ENCODE measurements around the gene UNC79.
"Not testable (repeated sequence)": the region's sequence is repeated elsewhere in the genome, so short reads cannot be mapped to it uniquely, and the experiment has no call there.

UNC79 gene

DNA sequence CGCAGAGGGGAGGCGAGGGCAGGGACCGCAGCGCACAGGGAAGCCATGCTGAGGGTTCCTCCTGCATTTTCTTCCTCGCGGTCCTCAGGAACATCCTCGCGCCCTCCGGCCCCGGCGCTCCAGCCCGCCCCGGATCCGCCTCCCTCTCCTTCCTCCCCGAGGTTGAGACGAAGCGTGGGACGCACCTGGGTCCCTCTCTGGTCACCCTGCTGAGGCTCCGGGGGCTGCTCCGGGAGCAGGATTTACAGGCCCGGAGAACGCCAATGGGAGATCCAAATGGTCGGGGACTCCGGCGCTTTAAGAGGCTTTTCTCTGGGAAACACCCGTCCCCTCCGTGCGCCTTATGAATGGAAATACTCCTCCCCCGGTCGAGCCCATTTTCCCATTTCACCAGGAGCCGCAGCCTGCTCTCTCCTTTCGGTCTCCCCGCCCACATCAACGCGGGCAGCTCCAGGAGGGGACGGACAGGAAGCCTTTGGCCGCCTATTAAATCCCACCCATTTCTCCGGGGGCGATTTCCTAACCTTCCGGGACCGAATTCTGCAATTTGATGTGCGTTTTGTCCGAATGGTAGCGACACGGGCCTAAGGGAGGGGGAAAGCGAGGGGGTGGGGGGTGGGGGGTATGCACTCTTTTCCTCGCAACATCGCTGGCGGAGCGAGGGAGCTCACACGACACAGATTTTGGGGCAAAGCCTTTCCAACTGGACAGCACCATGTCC lies at the start of gene UNC79:
TSS of gene UNC79 (plus strand) at position 625 of the 721 bp plus-strand sequence. CDS start at position 716, 91 bp downstream.
- DNase-seq (ENCODE audit: low read depth): no peak

DNA sequence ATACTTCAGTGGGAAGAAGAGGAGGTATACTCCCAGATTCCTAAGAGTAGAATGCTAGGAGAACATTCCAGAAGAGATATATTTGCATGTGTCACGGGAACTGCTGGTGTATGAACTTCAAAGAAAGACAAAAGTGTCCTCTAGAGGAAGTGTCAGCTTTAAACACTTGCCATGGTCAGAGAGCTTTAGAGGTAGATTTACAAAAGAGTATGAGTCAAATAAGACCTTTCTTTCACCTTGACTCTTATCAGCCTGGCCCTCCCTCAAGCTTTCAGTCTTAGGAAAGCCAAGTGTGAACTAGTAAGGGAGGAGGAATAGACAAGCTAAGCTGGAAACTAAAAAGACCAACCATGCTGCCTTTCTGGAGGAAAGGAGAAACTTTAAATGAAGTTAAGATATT lies 49.1 kb upstream of the UNC79 start:
- DNase-seq (ENCODE audit: low read depth): no peak

DNA sequence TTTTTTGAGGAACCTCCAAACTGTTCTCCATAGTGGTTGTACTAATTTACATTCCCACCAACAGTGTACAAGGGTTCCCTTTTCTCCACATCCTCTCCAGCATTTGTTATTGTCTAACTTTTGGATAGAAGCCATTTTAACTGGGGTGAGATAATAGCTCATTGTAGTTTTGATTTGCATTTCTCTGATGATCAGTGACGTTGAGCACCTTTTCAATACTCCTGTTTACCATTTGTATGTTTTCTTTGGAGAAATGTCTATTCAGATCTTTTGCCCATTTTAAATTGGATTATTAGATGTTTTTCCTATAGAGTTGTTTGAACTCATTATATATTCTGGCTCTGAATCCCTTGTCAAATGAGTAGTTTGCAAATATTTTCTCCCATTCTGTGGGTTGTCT lies 46.5 kb upstream of the UNC79 start:
- DNase-seq (ENCODE audit: low read depth): not testable (repeated sequence)

DNA sequence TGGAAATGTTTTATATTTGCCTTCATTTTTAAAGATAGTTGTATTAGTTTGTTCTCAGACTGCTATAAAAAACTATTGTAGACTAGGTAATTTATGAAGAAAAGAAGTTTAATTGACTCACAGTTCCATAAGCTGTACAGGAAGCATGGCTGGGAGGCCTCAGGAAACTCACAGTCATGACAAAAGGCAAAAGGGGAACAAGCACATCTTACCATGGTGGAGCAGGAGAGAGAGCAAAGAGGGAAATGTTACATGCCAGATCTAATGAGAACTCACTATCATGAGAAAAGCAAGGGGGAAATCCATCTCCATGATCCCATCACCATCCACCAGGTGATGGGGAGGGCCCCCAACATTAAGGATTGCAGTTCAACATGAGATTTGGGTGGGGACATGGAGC lies 35.5 kb upstream of the UNC79 start:
- DNase-seq (ENCODE audit: low read depth): no peak

DNA sequence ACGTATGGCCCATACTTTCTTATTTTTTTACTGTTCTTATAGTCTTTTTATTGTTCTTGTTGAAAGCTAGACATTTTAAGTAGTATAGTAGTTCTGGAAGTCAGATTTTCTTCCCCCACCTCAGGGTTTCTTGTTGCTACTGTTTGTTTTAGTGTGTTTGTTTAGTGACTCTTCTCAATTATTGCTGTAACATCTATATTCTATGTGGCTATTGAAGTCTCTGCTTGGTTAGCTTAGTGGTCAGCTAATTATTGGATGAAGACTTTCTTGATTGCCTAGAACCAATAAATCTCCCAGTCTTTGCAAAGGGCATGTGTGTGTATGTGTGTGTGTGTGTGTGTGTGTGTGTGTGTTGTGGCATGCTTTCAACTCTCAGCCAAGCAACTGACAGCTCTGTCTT lies 34.3 kb upstream of the UNC79 start:
- no peak for DNase-seq (ENCODE audit: low read depth)

DNA sequence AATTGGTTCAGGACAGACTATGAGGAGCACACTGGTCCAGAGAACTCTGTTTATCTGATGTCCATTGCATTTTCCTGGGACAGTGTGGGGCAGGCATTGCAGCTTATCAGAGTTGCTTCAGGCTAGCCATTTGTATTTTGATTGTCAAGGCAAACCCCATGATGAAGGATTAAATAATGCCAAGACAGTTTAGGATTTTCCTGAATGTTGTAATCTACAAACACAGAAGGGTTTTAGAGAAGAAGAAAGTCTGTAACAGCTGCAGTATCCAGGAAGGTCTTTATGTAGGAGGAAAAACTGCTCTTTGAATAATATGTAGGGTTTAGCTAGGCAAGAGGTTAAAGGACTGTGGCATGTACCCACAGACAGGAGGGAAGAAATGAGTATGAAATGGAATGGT lies 32.2 kb upstream of the UNC79 start:
- no peak for DNase-seq (ENCODE audit: low read depth)

DNA sequence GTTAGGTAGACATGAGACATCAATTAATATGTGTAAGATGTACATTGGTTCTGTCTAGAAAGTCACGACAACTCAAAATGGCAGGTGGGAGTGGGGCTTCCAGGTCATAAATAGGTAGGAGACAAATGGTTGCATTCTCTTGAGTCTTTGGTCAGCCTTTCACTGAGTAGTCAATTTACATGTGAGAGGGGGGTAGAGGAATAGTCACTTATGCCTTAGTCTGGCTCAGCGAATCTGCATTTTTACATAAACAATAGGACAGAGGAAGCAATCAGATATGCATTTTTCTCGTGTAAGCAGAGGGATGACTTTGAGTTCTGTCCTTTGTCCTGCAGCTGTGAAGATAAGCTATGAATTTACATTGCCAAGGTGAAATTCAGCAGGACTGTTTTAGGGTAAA lies 27.8 kb upstream of the UNC79 start:
- no peak for DNase-seq (ENCODE audit: low read depth)

DNA sequence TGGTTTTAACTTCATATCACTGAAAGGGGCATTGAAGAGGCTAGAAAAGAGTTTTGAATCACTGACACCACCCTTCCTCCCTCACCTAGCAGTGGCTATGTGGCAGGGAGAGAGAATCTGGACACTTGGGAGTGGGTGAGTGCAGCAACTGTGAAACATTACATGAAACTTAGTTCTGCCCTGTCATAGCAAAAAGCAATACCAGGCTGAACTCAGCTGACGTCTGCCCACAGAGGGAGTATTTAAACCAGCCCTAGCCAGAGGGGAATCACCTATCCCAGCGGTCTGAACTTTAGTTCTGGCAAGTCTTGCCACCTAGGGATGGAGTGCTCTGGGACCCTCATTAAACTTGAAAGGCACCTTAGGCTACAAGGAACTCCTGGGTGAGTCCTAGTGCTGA lies 20.7 kb upstream of the UNC79 start:
- DNase-seq (ENCODE audit: low read depth): no peak

DNA sequence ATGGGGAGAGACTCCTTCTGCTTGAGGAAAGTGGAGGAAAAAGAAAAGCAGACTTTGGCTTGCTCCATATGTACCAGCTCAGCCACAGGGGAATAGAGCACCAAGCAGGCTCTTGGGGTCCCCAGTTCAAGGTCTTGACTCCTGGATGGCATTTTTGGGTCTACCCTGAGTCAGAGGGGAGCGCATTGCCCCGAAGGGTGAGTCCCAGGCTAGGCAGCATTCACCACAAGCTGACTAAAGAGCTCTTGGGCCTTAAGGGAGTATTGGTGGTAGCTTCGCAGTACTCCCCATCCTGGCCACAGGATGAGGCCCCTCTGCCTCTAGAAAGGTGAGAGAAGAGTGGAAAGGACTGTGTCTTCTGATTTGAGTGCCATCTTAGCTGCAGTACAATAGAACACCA lies 19.8 kb upstream of the UNC79 start:
- DNase-seq (ENCODE audit: low read depth): no peak

DNA sequence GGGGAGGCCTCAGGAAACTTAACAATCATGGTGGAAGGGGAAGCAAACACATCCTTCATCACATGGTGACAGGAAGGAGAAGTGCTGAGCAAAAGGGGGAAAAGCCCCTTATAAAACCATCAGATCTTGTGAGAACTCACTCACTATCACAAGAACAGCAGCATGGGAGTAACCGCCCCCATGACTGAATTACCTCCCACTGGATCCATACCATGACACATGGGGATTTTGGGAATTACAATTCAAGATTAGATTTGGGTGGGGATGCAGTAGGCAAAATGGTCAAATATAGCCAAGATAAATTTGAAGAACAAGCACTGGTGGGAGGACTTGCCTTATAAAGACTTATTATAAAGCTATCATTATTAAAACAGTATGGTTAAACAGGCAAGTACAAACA lies 5.6 kb upstream of the UNC79 start:
- DNase-seq (ENCODE audit: low read depth): not testable (repeated sequence)

DNA sequence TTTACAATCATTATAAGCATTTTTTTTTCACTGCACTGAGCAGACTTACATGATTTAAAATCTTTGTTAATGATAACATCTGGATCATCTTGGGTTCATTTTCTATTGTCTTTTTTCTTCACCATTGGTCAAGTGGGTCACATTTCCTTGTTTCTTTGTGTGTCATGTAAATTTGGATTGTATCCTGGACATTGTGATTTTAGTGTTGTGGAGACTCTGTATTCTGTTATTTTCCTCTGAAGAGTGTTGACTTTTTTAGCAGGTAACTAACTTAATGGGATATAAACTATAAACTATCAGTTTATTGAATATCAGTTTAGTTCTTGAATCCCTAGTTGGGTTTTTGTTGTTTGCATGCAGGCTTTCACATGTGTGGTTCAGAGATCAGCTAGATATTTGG lies 4.0 kb upstream of the UNC79 start:
- no peak for DNase-seq (ENCODE audit: low read depth)

DNA sequence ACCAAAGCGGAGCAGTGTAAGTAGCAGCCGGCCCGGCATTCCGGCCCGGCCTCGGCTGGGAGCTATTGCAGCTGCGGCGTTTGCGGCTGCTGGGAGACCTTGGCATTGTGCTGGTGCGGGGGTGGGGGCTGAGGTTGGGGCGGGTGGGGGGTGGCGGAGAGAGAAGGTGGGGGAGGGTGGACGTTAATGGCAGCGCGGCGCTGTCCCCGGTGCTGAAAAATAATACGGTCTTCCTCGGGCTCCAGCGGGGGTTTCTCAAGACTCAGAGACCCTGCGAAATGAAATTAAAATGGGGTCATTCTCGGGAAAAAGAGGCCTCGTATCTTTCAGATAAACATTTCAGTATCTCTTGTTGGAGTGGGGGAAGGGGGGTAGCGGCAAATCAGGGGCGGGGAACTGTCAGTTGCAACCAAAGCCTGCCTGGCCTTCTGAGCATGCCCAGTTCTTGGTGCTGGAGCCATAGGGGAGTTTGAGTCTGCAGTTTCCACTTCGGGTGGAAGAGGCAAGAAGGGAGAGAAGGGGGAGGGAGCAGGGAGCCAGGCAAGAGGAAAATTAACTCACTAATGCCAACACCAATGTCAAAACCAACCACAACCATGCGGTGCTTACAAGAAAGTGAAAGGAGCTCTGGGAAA lies 414 bp downstream of the UNC79 start:
- DNase-seq (ENCODE audit: low read depth): no peak

DNA sequence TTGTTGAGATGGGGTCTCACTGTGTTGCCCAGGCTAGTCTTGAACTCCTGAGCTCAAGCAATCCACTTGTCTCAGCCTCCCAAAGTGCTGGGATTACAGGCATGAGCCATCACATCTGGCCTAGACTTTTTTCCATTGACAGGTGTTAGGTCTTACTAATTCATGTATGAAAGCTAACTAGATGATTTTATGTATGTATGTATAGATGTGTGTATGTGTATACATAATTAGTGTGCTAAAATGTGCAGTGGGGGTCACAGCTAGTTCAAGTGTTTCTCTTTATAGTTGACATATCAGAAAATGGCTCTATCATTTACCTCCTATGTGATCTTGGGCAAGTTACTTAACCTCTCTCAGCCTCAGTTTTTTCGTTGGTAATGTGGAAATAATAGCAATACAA lies 23.5 kb downstream of the UNC79 start:
- DNase-seq (ENCODE audit: low read depth): no peak

DNA sequence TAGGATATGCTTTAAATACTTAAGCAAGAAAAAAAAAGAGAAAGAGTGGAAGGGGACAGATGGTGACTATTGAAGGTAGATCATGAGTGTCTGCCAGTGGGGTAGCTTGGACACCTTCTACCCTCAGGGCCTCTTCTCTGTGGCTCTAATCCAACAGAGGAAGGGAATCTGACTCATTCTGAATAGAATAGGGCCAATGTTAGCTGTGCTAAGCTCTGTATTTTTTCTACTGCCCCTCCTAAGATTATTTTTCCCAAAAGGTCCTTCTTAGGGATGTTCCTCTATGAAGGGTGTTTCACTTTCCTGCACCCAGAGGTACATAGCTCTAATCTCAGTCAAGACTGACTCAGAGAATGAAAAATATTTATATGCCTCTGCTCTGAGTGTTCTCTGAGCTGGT lies 25.6 kb downstream of the UNC79 start:
- DNase-seq (ENCODE audit: low read depth): no peak

DNA sequence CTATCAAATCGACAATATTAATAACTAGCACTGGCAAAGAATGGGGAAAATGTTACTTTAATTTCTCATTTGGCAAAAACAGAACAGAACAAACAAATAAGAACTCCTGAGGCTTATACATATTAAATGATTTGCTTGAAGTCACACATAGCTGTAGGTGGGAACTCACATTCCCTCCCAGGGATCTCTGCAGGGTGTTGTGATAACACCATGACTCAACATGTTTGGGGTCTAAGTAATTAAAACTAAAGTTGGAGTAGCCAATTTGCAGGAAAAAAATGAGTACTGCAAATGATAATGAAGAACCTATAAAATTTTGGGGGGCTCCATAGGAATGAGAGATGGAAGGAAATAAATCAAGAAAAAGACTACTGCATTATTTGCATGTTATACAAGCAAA lies 27.5 kb downstream of the UNC79 start:
- no peak for DNase-seq (ENCODE audit: low read depth)

DNA sequence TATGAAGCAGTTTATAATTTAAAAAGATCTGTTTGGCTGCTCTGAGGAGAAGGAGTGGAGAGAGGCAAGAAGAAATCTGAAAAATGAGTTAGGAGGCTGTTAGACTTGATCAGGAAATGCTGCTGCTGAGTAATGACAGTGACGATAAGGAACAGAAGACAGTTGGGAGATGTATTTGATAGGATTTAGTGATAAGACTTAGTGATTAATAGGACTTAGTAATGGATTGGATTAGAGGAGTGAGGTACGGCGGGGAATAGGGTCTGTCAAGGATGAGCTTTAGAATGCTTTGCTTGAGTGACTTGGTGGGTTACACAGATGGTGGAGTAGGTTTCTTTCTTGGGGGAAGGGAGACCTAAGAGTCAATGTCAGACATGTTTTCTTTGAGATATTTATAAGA lies 31.7 kb downstream of the UNC79 start:
- no peak for DNase-seq (ENCODE audit: low read depth)

DNA sequence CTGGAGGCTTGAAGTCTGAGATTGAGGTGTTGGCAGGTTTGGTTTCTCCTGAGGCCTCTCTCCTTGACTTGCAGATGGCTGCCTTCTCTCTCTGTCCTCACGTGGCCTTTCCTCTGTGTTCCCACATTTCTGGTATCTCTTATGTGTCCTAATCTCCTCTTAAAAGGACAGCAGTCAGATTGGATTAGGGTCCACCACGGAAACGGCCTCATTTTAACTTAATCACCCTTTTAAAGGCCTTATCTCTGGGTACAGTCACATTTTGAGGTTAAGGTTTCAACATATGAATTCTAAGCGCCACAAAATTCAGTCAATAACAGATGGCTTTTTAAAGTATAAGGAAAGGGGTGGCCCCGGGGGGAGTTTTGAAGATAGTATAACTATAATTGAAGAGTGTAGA lies 33.5 kb downstream of the UNC79 start:
- DNase-seq (ENCODE audit: low read depth): no peak

DNA sequence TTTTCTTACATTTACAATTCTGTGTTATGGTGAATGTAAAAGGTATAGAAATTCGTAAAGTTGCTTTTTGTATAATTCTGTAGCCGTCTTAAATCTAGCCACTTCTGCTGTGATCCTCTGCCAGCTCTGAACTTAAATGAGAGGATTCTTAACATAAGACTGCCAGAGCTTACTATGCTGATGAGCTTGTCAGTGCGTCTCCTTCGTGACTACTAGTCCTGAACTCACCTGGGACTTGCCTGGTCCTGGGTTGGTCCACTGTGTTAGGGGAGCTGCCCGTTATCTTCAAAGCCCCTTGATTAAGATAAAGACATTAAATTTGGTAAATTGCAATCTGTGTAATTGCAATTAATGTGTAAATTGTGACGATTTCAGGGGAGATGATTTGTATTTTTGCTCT lies 44.7 kb downstream of the UNC79 start:
- no peak for DNase-seq (ENCODE audit: low read depth)

DNA sequence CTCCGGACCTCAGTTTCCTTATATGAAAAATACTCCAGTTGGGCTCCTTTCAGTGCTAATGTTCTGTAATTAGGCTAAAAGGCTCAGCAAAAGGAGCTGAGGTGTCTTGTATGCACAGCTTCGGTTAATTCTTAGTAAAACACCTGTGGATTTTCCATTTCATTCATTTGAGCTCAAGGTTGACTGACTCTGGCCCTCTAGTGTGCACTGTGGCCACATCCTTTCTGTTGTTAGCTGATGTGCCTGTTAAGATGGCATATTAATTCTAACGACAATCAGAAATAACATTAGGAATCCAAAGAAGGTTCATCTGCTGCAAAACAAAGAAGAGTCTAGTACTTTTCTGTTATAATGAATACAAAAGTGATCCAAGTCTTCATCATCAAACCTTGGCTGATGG lies 45.6 kb downstream of the UNC79 start:
- no peak for DNase-seq (ENCODE audit: low read depth)

DNA sequence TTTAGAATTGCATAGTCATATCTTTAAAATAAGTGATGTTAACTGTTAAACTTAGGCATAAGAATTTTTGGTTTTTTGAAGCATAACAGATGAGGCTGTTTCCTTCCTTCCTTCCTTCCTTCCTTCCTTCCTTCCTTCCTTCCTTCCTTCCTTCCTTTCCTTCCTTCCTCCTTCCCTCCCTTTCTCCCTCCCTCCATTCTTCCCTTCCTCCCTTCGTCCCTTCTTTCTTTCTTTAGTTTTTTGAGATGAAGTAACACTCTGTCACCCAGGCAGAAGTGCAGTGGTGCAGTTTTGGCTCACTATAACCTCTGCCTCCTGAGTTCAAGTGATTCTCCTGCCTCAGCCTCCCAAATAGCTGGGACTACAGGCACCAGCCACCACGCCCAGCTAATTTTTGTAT lies 48.3 kb downstream of the UNC79 start:
- DNase-seq (ENCODE audit: low read depth): not testable (repeated sequence)

DNA sequence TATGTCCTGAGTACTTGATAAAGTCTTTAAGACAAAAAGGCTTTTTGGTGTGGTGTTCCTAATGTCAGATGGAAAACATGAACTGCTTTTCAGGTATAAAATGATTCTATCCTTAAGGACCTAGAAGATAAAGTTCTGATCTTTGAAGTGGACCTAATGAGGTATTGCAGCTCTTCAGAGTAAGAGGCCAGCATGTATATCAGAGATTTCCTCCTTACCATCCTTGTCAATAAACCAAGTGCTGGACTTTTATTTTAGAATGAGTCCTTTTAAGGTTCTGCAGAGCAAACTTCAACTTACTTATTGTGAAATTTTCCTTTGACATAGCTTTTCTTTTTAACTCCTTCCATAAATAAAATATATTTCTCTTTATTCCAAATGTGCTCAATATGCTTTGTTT lies 50.1 kb downstream of the UNC79 start:
- no peak for DNase-seq (ENCODE audit: low read depth)

DNA sequence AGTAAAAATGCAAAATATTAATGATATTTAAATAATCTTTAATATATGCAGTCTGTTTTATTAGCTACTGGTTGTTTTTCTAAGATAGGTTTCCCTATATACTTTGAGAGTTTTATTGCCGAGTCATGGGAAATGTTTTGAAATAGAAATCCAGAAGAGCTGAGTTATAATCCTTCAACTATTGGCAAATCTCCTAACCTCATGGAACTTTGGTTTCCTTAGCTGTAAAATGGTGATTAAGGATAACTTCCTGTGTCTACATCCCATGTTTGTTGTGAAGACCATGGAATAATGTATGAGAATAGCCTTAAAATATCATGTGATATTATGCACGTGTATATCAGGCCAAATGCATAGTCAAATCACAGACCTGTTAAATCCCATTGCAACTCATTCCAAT lies 51.0 kb downstream of the UNC79 start:
- no peak for DNase-seq (ENCODE audit: low read depth)

DNA sequence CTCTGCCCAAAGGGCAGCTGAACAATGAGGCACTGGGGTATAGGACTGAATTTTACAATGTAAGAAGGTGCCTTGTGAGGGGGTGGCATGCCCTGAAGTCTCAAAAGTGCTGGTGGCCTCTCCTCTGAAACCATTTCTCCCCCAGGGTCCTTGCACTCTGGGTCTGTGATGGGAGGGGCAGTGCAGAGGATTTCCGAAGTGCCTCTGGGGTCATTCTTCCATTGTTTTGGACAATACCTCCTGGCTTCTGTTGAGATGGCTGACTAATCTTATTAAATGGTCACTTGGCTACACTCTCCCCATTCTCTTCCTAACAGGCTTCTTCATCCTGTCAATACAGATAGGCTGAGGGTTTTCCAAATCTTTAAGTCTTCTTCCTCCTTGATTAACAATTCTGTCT lies 59.3 kb downstream of the UNC79 start:
- DNase-seq (ENCODE audit: low read depth): no peak

DNA sequence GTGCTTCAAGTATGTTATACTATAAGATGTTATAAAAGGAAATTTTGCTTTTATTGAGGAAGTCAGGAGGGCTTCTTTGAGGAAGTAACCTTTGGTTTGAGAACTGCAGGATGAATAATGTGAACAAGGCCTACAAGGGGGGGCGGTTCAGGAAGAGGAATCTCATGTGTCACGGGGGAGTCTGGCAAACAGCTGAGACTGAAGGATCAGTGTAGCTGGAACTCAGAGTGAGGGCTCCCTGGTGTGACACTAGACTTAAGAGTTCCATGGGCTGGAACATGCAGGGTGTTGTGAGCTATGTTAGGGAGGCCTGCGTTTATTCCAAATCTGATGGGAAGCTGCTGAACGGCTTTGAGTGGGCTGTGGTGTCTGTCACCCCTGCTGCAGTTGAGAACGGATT lies 62.3 kb downstream of the UNC79 start:
- DNase-seq (ENCODE audit: low read depth): no peak
